Liver (tissue), 3 donors: ENCODE data around the gene NDUFA3.

Experiments used
- CTCF ChIP-seq: fragments of 150-350 bp; IDR thresholded peaks from 2 replicates; pipeline ENCODE4 v1.5.1; 2017; ENCODE audit warnings: improper control_type of control experiment, low read depth, low read length; ENCODE audit not compliant: missing input control
- REST ChIP-seq: IDR thresholded peaks from 2 replicates; pipeline ENCODE4 v1.6.1; 2016; ENCODE audit warnings: antibody characterized with exemption, mild to moderate bottlenecking
- SP1 ChIP-seq: IDR thresholded peaks from 2 replicates; pipeline ENCODE4 v1.6.1; 2018; ENCODE audit warnings: antibody characterized with exemption, mild to moderate bottlenecking
- YY1 ChIP-seq: IDR thresholded peaks from 2 replicates; pipeline ENCODE4 v1.6.1; 2016; ENCODE audit warnings: antibody characterized with exemption, mild to moderate bottlenecking
- donor health status: healthy.
- donor health status: healthy.

- TF ChIP-seq CTCF: no peak
- TF ChIP-seq YY1: no peak
- no peak for TF ChIP-seq SP1
- no peak for TF ChIP-seq REST
Observed at GRCh38 chr19:54114340-54115108, 11.9 kb downstream of the NDUFA3 start.
